NCI-H2196 (cell line): Measurements from ENCODE around the gene CTXN3.

Experiments used
- DNase-seq: peaks from one replicate; lab custom pipeline; 2025; ENCODE audit not compliant: unreplicated experiment; lab: John Stamatoyannopoulos, UW

CTXN3 gene

GRCh38 chr5:127696683-127697082 lies 47.8 kb downstream of the CTXN3 start:
- no peak for DNase-seq

- no peak for DNase-seq
Measured at GRCh38 chr5:127697894-127698600, 49.2 kb downstream of the CTXN3 start.

- no peak for DNase-seq
Measured at GRCh38 chr5:127699416-127699815, 50.5 kb downstream of the CTXN3 start.

DNA sequence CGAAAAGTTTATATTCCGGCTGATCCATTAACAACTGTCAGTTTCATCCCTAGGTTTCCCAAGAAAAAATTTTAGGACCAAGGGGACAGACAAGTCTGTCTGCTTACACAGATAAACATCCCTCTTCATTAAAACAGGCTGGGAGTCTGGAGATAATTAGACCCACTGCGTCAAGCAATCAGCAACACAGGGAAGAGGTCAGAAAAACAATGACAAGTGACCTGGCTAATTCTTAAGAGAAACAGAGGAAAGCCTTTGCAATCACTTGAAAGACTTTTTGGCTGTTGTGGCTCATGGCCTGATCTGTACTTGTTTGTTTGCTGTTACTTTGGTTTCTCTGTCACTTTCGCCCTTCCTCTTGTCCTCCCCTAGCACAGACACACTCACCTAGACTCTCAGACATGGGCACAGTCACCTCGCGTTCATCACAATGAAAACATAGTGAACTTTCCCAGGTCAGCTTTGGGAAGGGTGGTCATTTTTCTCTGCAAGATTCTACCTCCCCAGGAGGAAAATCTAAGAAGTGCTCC lies 51.4 kb downstream of the CTXN3 start:
- no peak for DNase-seq

GRCh38 chr5:127702434-127702833 lies 53.6 kb downstream of the CTXN3 start:
- no peak for DNase-seq

DNA sequence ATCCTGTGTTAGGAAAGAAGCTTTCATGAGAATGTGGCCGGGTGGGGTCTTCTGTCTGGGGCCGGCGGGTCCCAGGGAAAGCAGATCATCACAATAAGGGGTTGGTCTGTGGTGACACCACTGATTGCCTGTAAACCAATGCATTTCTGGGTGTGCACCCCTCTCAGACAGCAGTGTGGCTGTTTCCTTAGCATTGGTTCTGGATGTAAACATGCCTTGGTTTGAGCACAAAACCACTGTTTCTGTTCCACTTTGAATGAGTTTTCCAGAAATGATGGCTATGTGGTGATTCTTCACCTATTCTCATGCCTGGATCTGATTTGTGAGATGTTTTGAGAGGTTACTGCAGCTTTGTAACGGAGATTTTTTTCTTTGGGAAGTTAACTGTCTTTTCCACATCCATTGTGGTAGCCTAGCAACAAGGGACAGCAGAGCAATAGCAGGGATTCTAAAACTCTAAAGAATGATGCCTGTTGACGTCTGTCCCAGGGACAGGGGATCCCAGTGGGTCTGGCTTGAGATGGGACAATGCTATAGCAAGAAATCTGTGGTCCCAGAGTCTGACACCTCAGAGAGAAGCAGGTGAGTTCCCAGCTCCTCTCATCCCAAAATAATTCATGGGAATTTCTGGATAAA lies 54.2 kb downstream of the CTXN3 start, which contains the start of gene CCDC192:
CCDC192 (plus strand) TSS at position 466 of the 636 bp plus-strand sequence; CDS start at position 521, 55 bp downstream.
- no peak for DNase-seq

GRCh38 chr5:127705120-127705892 lies 56.4 kb downstream of the CTXN3 start:
- no peak for DNase-seq

DNA sequence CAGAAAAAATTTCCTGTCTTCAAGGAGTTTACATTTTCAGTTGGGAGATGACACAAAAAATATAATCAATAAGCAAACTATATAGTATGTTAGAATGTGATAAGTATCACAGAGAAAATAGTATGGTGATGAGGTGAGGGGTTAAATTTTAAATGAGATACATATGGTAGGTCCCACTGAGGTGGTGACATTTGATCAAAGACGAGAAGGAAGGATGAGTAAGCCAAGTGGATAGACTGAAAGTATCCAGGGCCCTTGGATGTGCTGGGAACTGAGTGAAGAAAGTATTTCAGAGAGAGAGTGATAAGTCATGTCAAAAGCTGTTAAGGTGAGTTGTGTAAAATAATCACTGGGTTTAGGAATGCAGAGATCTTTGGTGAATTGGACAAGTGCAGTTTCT lies 57.8 kb downstream of the CTXN3 start:
- no peak for DNase-seq

DNA sequence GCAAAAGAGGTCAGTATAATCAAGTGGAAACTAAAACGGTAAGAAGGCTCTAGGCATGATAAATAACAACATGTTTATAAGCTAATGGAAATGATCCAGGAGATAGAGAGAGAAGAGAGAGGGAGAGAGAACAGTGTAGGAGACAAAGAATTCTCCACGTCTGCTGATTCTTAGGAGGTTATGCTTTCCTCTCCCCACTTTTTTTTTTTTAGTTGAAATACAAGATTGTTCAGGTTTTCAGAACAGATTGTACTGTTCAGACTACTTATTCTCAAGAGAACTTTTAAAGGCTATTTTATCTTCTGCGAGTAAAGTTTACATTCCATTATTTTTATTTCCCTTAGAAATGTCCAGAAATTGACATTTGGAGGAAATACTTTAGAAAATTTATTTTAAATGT lies 58.3 kb downstream of the CTXN3 start:
- DNase-seq, result no peak
